Activated CD4-positive, alpha-beta T cell treated with anti-CD3 and anti-CD28 coated beads, Interleukin-2, amount 10 ng/mL, durations not matched to agents 7 days and 5 days (primary cell): ENCODE measurements around the gene DRICH1. TPM values are rescaled to one million over a fixed set of nuclear protein-coding genes. Genes with fewer than 3 reads are reported as not detected.
"Not testable (repeated sequence)": the region's sequence is repeated elsewhere in the genome, so short reads cannot be mapped to it uniquely, and the experiment has no call there.

Experiments used
- CTCF ChIA-PET: fragments of 350-600 bp; sonication (Branson Sonifier 250); formaldehyde crosslinking; loops from one replicate; lab custom pipeline; 2021; ENCODE audit warnings: antibody characterized with exemption; lab: Charles Lee
- POLR2A ChIA-PET: fragments of 350-600 bp; sonication (Branson Sonifier 250); formaldehyde crosslinking; loops from one replicate; lab custom pipeline; 2021; ENCODE audit warnings: antibody characterized with exemption; lab: Charles Lee
- DNase-seq: peaks from one replicate; pipeline ENCODE4 v3.0.0-alpha.2; 2020
- H3K27ac Mint-ChIP-seq: one replicate; pipeline ENCODE4 v1.8.0; 2021; ENCODE audit warnings: mild to moderate bottlenecking, moderate library complexity, mixed read lengths
- H3K27me3 Mint-ChIP-seq: one replicate; pipeline ENCODE4 v1.8.0; 2021; ENCODE audit warnings: mixed read lengths
- H3K36me3 Mint-ChIP-seq: one replicate; pipeline ENCODE4 v1.8.0; 2021; ENCODE audit warnings: low read depth, mixed read lengths
- H3K4me1 Mint-ChIP-seq: one replicate; pipeline ENCODE4 v1.8.0; 2021; ENCODE audit warnings: mixed read lengths
- H3K4me3 Mint-ChIP-seq: one replicate; pipeline ENCODE4 v1.8.0; 2021; ENCODE audit warnings: mild to moderate bottlenecking, moderate library complexity, mixed read lengths
- H3K9me3 Mint-ChIP-seq: one replicate; pipeline ENCODE4 v1.8.0; 2021; ENCODE audit warnings: mixed read lengths
- total RNA-seq, 2 experiments: library from RNA; stranded (reverse); gene quantifications; one replicate each; pipeline ENCODE4 v1.2.3, GENCODE V29; 2021

The DRICH1 gene
- total RNA-seq, 2 experiments from 2014 or later: 1.2 to 1.8 TPM

GRCh38 chr22:23671387-23671786 is 39.3 kb upstream of the DRICH1 start:
- H3K9me3 Mint-ChIP-seq, H3K4me3 Mint-ChIP-seq, POLR2A ChIA-PET, H3K27me3 Mint-ChIP-seq, DNase-seq, H3K36me3 Mint-ChIP-seq, H3K27ac Mint-ChIP-seq, CTCF ChIA-PET: not testable (repeated sequence)
- H3K4me1 Mint-ChIP-seq: peaks cover 21% of the 10 kb centered on the region

- H3K4me3 Mint-ChIP-seq: no peak overlapping the region
- CTCF ChIA-PET: no interaction called here
- no peaks in the 10 kb centered on the region for H3K9me3 Mint-ChIP-seq
- peaks cover 13% of the 10 kb centered on the region for H3K4me1 Mint-ChIP-seq
- no peak for DNase-seq
- no peak overlapping the region for H3K27ac Mint-ChIP-seq
- H3K27me3 Mint-ChIP-seq: no peaks in the 10 kb centered on the region
- POLR2A ChIA-PET: no interaction called here
- H3K36me3 Mint-ChIP-seq: peaks cover 10% of the 10 kb centered on the region
These were observed 38.5 kb upstream of the DRICH1 start for GRCh38 chr22:23670378-23671295.

DNA sequence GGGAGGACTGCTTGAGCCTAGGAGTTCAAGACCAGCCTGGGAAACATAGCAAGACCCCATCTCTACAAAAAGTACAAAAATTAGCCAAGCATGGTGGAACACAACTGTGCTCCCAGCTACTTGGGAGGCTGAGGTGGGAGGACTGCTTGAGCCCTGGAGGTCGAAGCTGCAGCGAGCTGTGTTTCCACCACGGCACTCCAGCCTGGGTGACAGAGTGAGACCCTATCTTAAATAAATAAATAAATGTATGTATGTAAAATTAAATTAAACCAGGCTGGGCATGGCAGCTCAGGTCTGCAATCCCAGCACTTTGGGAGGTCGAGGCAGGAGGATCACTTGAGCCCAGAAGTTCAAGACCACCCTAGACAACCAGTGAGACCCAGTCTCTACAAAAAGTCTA is 28.3 kb upstream of the DRICH1 start:
- H3K4me1 Mint-ChIP-seq, H3K27me3 Mint-ChIP-seq, CTCF ChIA-PET, POLR2A ChIA-PET, H3K27ac Mint-ChIP-seq, H3K4me3 Mint-ChIP-seq, H3K9me3 Mint-ChIP-seq, DNase-seq: not testable (repeated sequence)
- H3K36me3 Mint-ChIP-seq: peaks cover 38% of the 10 kb centered on the region

DNA sequence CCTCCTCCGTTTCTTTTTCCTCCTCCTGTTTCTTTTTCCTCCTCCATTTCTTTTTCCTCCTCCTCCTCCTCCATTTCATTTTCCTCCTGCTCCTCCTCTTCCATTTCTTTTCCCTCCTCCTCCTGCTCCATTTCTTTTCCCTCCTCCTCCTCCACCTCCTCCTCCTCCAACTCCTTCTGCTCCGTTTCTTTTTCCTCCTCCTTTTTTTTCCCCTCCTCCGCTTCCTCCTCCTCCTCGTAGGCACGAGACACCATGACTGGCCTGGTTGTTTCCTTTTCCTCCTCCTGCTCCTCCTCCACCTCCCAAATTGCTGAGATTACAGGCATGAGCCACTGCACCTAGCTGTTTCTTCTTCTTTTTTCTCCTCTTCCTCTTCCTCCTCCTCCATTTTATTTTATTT is 25.6 kb upstream of the DRICH1 start:
- Mint-ChIP-seq H3K9me3 (no peaks in the 10 kb centered on the region), H3K27me3 (no peaks in the 10 kb centered on the region), H3K27ac (no peak overlapping the region), H3K4me3 (no peak overlapping the region), H3K4me1 (peaks cover 2% of the 10 kb centered on the region), H3K36me3 (peaks cover 18% of the 10 kb centered on the region)
- no peak for DNase-seq
- ChIA-PET CTCF (no interaction called here), POLR2A (no interaction called here)

- H3K36me3 Mint-ChIP-seq: peaks cover 7% of the 10 kb centered on the region
- H3K9me3 Mint-ChIP-seq: no peaks in the 10 kb centered on the region
- no peak overlapping the region for H3K27ac Mint-ChIP-seq
- ChIA-PET POLR2A (no interaction called here), CTCF (interaction anchor here (1.5 kb wide), 1 partner anchor 13 kb away, joined by 4 read pairs; no protein-coding TSS in a partner anchor)
- H3K27me3 Mint-ChIP-seq: no peaks in the 10 kb centered on the region
- no peak for DNase-seq
- no peak overlapping the region for H3K4me3 Mint-ChIP-seq
- H3K4me1 Mint-ChIP-seq: no peaks in the 10 kb centered on the region
These were observed 23.9 kb upstream of the DRICH1 start for GRCh38 chr22:23655891-23656475.

GRCh38 chr22:23652711-23653110 is 20.6 kb upstream of the DRICH1 start:
- DNase-seq: no peak
- ChIA-PET CTCF (interaction anchor here (1.1 kb wide), 1 partner anchor 197 kb away, joined by 3 read pairs; no protein-coding TSS in a partner anchor), POLR2A (no interaction called here)
- Mint-ChIP-seq H3K4me3 (no peak overlapping the region), H3K9me3 (no peaks in the 10 kb centered on the region), H3K4me1 (no peaks in the 10 kb centered on the region), H3K27ac (no peak overlapping the region), H3K27me3 (no peaks in the 10 kb centered on the region), H3K36me3 (no peaks in the 10 kb centered on the region)

DNA sequence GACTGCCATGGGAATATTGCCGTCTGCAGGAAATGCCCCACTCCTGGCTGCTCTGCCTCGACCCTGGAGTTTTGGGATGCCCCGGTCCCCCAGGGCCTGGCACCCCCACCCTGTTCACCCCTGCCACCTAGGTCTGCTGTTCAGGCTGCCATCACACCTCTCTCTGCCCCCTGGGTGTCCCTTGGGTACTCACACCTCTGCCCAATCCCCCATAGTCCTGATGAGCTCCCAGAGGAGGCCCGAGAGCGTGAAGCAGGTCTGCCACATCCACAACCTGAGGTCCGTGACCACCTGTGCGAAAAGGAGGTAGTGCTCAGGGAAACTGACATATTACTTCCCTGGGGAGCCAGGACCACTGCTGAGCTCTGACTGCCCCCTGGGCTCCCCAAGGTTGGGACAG is 20.2 kb upstream of the DRICH1 start:
- ChIA-PET POLR2A (no interaction called here), CTCF (interaction anchor here (1.1 kb wide), 1 partner anchor 198 kb away, joined by 3 read pairs; no protein-coding TSS in a partner anchor)
- Mint-ChIP-seq H3K27ac (no peak overlapping the region), H3K27me3 (no peaks in the 10 kb centered on the region), H3K9me3 (no peaks in the 10 kb centered on the region), H3K4me3 (no peak overlapping the region), H3K36me3 (no peaks in the 10 kb centered on the region), H3K4me1 (no peaks in the 10 kb centered on the region)
- DNase-seq: no peak

GRCh38 chr22:23651676-23652075 is 19.6 kb upstream of the DRICH1 start:
- DNase-seq: no peak
- no peaks in the 10 kb centered on the region for H3K36me3 Mint-ChIP-seq
- no peaks in the 10 kb centered on the region for H3K4me1 Mint-ChIP-seq
- ChIA-PET POLR2A (no interaction called here), CTCF (no interaction called here)
- no peaks in the 10 kb centered on the region for H3K9me3 Mint-ChIP-seq
- H3K4me3 Mint-ChIP-seq: no peak overlapping the region
- no peaks in the 10 kb centered on the region for H3K27me3 Mint-ChIP-seq
- H3K27ac Mint-ChIP-seq: no peak overlapping the region

GRCh38 chr22:23649071-23649501 is 17.0 kb upstream of the DRICH1 start:
- H3K27me3 Mint-ChIP-seq: no peaks in the 10 kb centered on the region
- no peaks in the 10 kb centered on the region for H3K36me3 Mint-ChIP-seq
- ChIA-PET POLR2A (no interaction called here), CTCF (no interaction called here)
- H3K27ac Mint-ChIP-seq: no peak overlapping the region
- no peak overlapping the region for H3K4me3 Mint-ChIP-seq
- H3K9me3 Mint-ChIP-seq: no peaks in the 10 kb centered on the region
- H3K4me1 Mint-ChIP-seq: no peaks in the 10 kb centered on the region
- DNase-seq: no peak

- H3K36me3 Mint-ChIP-seq, H3K27me3 Mint-ChIP-seq, DNase-seq, H3K4me1 Mint-ChIP-seq, H3K4me3 Mint-ChIP-seq, H3K27ac Mint-ChIP-seq, CTCF ChIA-PET, H3K9me3 Mint-ChIP-seq, POLR2A ChIA-PET: not testable (repeated sequence)
These were observed 14.4 kb upstream of the DRICH1 start for GRCh38 chr22:23646526-23646925.

- H3K36me3 Mint-ChIP-seq, H3K27me3 Mint-ChIP-seq, H3K9me3 Mint-ChIP-seq, H3K4me1 Mint-ChIP-seq, POLR2A ChIA-PET, CTCF ChIA-PET, H3K4me3 Mint-ChIP-seq, DNase-seq, H3K27ac Mint-ChIP-seq: not testable (repeated sequence)
These were observed 8.1 kb upstream of the DRICH1 start for GRCh38 chr22:23640206-23640605.

DNA sequence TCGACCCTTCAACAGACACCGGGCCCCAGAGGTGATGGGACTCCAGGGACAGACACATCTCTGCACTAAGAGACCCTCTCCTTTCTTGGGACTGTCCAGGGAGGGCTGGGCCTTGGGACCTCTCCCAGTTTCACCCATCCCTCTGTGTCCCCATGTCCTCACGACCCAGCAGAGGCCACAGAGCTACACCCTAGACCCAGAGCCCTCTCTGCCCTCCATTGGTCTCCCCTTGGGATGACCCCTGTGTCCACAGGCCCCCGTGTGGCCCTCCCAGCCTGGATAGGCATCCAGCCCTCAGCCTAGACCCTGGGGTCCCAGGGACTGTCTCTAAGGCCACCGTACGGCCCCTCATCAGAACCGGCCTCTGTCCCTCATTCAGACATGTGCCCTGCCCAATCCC is 7.5 kb upstream of the DRICH1 start:
- DNase-seq: no peak
- Mint-ChIP-seq H3K4me1 (no peaks in the 10 kb centered on the region), H3K9me3 (no peaks in the 10 kb centered on the region), H3K27me3 (no peaks in the 10 kb centered on the region), H3K36me3 (peaks cover 3% of the 10 kb centered on the region), H3K27ac (no peak overlapping the region), H3K4me3 (no peak overlapping the region)
- POLR2A ChIA-PET: no interaction called here
- CTCF ChIA-PET: no interaction called here

GRCh38 chr22:23638611-23639010 is 6.5 kb upstream of the DRICH1 start:
- H3K9me3 Mint-ChIP-seq: no peaks in the 10 kb centered on the region
- H3K27ac Mint-ChIP-seq: no peak overlapping the region
- no peaks in the 10 kb centered on the region for H3K4me1 Mint-ChIP-seq
- POLR2A ChIA-PET: no interaction called here
- H3K36me3 Mint-ChIP-seq: peaks cover 3% of the 10 kb centered on the region
- no peak for DNase-seq
- no peaks in the 10 kb centered on the region for H3K27me3 Mint-ChIP-seq
- no peak overlapping the region for H3K4me3 Mint-ChIP-seq
- CTCF ChIA-PET: no interaction called here
